ENCODE measurements around the gene ANKRD44. TPM values are rescaled to one million over a fixed set of nuclear protein-coding genes. Genes with fewer than 3 reads are reported as not detected.

The ANKRD44 gene
- polyA plus RNA-seq, 1 experiment = 14.7 TPM

DNA sequence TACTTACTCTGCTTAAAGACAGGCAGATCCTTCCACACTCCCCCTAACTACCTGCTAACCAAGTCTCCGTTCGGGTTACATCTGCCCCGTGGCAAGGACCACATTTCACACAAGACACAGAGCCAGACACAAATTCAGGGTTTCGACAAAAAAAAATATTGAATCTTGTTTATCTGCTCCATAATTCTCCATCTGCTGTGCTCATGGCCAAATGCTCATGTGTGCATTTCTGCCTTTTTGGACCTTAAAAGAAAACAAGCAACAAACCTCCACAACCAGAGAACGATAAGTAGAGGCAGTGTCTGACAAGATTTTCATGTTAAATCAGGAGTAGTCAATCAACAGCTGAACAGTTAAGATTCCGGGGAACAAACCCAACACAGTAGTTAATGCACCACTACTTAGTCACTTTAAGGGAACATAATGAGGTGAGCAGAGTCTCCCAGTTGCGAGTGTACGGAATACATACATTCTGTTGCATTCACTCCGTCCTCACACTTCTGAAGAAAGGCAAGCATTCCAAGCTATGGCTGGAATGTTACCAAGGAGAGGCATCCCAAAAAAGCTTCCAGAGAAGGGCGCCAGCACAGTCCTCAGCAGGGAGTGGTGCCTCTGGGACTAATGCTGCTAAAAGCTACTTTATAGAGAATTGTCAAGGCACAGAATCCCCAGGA lies 121.0 kb downstream of the ANKRD44 start:
- Histone ChIP-seq H3K27me3 (ENCODE audit: control insufficient read depth, insufficient read depth, low read length) (no peaks in the 10 kb centered on the region), H3K9me3 (ENCODE audit: control insufficient read depth, insufficient read depth, low read length) (no peaks in the 10 kb centered on the region), H3K27ac (ENCODE audit: low read depth, low read length) (no peak overlapping the region), H3K4me3 (ENCODE audit: low read depth, low read length) (no peak overlapping the region)
- CTCF ChIA-PET = interaction anchor here (0.5 to 3.2 kb wide), 15 partner anchors 11 to 241 kb away, joined by 3 to 22 read pairs (median 4); partner anchors contain the start of gene ANKRD44
- POLR2A ChIA-PET = interaction anchor here (0.6 kb wide), 1 partner anchor 145 kb away, joined by 3 read pairs; no protein-coding TSS in a partner anchor
- TF ChIP-seq, protein P1, sequence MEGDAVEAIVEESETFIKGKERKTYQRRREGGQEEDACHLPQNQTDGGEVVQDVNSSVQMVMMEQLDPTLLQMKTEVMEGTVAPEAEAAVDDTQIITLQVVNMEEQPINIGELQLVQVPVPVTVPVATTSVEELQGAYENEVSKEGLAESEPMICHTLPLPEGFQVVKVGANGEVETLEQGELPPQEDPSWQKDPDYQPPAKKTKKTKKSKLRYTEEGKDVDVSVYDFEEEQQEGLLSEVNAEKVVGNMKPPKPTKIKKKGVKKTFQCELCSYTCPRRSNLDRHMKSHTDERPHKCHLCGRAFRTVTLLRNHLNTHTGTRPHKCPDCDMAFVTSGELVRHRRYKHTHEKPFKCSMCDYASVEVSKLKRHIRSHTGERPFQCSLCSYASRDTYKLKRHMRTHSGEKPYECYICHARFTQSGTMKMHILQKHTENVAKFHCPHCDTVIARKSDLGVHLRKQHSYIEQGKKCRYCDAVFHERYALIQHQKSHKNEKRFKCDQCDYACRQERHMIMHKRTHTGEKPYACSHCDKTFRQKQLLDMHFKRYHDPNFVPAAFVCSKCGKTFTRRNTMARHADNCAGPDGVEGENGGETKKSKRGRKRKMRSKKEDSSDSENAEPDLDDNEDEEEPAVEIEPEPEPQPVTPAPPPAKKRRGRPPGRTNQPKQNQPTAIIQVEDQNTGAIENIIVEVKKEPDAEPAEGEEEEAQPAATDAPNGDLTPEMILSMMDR (IDR thresholded peaks at IDR 0.05; ENCODE audit: low read depth, low read length) = no peak
- DNase-seq (ENCODE audit: low read depth, low spot score) = no peak

DNA sequence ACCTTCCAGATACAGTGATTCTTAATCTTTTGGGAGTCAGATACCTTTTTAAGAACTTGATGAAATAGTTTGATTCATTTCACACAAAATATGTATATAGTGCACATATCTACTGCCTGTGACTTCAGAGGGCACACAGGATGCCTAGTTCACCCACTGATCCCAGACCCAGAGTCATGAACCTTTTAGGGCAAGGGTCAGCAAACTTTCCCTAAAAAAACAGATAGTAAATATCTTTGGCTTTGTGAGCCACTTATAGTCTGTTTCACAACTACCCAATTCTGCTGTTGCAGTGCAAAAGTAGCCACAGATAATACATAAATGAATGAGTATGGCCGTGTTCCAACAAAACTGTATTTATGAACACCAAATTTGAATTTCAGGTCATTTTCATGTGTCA lies 124.9 kb downstream of the ANKRD44 start:
- no peaks in the 10 kb centered on the region for H3K27me3 ChIP-seq (ENCODE audit: control insufficient read depth, insufficient read depth, low read length)
- no peak overlapping the region for H3K27ac ChIP-seq (ENCODE audit: low read depth, low read length)
- CTCF ChIA-PET = interaction anchor here (1.4 kb wide), 1 partner anchor 72 kb away, joined by 6 read pairs; no protein-coding TSS in a partner anchor

DNA sequence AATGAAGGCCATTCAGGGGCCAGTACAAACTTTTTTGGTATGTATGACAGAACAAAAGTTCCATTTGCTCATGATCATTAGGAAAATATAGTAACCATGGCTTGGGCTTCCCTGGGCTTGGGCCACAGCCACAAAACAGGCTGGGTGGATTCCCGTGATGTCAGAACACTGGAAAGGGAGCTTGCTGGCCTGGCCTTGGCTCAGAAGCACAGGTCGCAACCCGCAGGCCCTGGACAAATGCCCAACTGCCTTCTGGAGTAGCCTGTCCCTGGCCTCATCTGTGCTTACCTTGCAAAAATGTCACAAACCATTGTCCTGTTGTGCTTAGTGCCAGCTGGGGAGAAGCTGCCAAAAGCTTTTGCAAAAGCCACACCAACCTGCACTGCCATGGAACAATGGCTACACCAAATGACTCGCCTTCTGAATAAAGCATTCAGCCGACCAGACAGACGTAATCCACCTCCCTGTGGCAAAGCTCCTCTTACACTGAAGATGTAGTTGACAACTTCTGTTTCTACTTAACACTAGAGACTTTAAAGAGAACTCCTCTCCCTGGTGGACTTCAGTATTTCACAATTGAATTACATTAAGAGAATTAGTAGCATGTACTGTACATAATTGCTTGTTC lies 125.5 kb downstream of the ANKRD44 start:
- no peak for DNase-seq (ENCODE audit: low read depth, low spot score)
- Histone ChIP-seq H3K4me3 (ENCODE audit: low read depth, low read length) (no peak overlapping the region), H3K27me3 (ENCODE audit: control insufficient read depth, insufficient read depth, low read length) (no peaks in the 10 kb centered on the region), H3K27ac (ENCODE audit: low read depth, low read length) (no peak overlapping the region), H3K9me3 (ENCODE audit: control insufficient read depth, insufficient read depth, low read length) (no peaks in the 10 kb centered on the region)
- CTCF ChIA-PET = interaction anchor here (0.6 to 1.4 kb wide), 2 partner anchors 71 to 171 kb away, joined by 3 to 6 read pairs; no protein-coding TSS in a partner anchor
- POLR2A ChIA-PET = no interaction called here
- TF ChIP-seq, protein P1 (IDR thresholded peaks at IDR 0.05; ENCODE audit: low read depth, low read length) = no peak

More for the DNA sequence above, 124.9 kb downstream of the ANKRD44 start:
- POLR2A ChIA-PET = no interaction called here
- no peaks in the 10 kb centered on the region for H3K9me3 ChIP-seq (ENCODE audit: control insufficient read depth, insufficient read depth, low read length)
- no peak overlapping the region for H3K4me3 ChIP-seq (ENCODE audit: low read depth, low read length)
- TF ChIP-seq, protein P1 (IDR thresholded peaks at IDR 0.05; ENCODE audit: low read depth, low read length) = no peak
- no peak for DNase-seq (ENCODE audit: low read depth, low spot score)

DNA sequence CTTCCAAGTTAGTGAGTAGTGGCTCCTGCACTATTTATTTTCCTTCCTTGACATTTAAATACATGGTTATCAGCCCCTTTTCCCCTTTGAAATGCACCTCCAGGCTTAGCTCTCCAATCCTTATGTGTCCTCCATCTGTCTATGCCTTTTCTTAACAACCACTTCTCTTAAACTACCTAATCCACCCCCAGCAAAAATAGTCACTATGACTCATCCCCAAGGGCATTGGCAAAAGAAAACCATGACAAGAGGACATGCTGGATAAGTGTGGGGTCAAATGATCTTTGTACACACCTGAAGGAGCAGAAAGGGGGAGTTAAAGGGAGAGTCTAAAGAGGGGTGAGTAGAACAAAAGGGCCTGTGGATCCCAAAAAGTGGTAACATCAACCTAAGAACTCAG lies 127.2 kb downstream of the ANKRD44 start:
- Histone ChIP-seq H3K27ac (ENCODE audit: low read depth, low read length) (no peak overlapping the region), H3K4me3 (ENCODE audit: low read depth, low read length) (no peak overlapping the region), H3K27me3 (ENCODE audit: control insufficient read depth, insufficient read depth, low read length) (no peaks in the 10 kb centered on the region), H3K9me3 (ENCODE audit: control insufficient read depth, insufficient read depth, low read length) (no peaks in the 10 kb centered on the region)
- no peak for DNase-seq (ENCODE audit: low read depth, low spot score)
- TF ChIP-seq, protein P1 (IDR thresholded peaks at IDR 0.05; ENCODE audit: low read depth, low read length) = no peak
- ChIA-PET POLR2A (no interaction called here), CTCF (interaction anchor here (0.9 to 3.6 kb wide), 3 partner anchors 8 to 70 kb away, joined by 6 to 22 read pairs (median 12); no protein-coding TSS in a partner anchor)

DNA sequence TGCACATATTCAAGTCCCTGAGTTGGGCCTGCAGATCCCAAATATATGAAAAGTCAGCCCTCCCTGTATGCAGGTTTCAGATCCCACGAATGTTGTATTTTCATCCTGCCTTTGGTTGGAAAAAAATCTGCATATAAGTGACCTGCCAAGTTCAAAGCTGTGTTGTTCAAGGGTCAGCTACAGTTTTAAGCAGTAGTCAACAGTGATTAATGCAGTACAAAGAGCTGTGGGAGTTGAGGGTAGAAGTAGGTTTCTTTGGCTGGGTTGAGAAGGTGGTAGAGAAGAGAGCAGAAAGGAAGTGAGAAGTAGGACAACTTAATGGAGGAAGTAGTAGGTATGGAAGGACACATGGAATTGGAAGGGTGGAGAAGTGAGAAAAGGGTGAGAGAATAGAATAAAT lies 127.9 kb downstream of the ANKRD44 start:
- DNase-seq (ENCODE audit: low read depth, low spot score) = no peak
- CTCF ChIA-PET = interaction anchor here (0.9 to 3.6 kb wide), 3 partner anchors 9 to 69 kb away, joined by 6 to 22 read pairs (median 12); no protein-coding TSS in a partner anchor

More for the DNA sequence above, 127.9 kb downstream of the ANKRD44 start:
- no peak overlapping the region for H3K27ac ChIP-seq (ENCODE audit: low read depth, low read length)
- no peaks in the 10 kb centered on the region for H3K9me3 ChIP-seq (ENCODE audit: control insufficient read depth, insufficient read depth, low read length)
- no peaks in the 10 kb centered on the region for H3K27me3 ChIP-seq (ENCODE audit: control insufficient read depth, insufficient read depth, low read length)
- H3K4me3 ChIP-seq (ENCODE audit: low read depth, low read length) = no peak overlapping the region
- TF ChIP-seq, protein P1 (IDR thresholded peaks at IDR 0.05; ENCODE audit: low read depth, low read length) = no peak
- POLR2A ChIA-PET = no interaction called here

Measured in AG04450 (cell line).